Left colon (tissue), 2 donors: ENCODE data around the gene DCANP1. TPM values are rescaled to one million over a fixed set of nuclear protein-coding genes. Genes with fewer than 3 reads are reported as not detected.
"Not testable (repeated sequence)": the region's sequence is repeated elsewhere in the genome, so short reads cannot be mapped to it uniquely, and the experiment has no call there.

ENCODE experiments used
- ATAC-seq: fragments of 200-7000 bp; cut with Tn5 transposase; one replicate; pipeline ENCODE4 v1.9.1; 2020; ENCODE audit warnings: mild to moderate bottlenecking, moderate library complexity
- DNase-seq, 2 donors: peaks; one replicate each; pipeline ENCODE4 v3.0.0-alpha.2; 2020
- intact Hi-C, 2 donors: fragments of 100-400 bp; cut with DNase I in 1 of 2; cut with micrococcal nuclease in 1 of 2; formaldehyde crosslinking; loops; one replicate each; pipeline versions ENCODE4 v1.11.2 to v1.14.0; 2022; cut with DNase I, micrococcal nuclease
- long read RNA-seq: library from polyadenylated mRNA; unstranded; transcript quantifications from one replicate; pipeline ENCODE4 v2.0.0, GENCODE V29; 2021
- total RNA-seq, 2 donors: library from RNA; stranded (reverse); fragmentation: NEBNext Ultra II Directional; extraction: Animal tissue kit (Norgen Biotek cat#: 25700); gene quantifications; one replicate each; pipeline ENCODE4 v1.2.1, GENCODE V29; 2021
- donor health status: DM: no; HTN: no; CAD: no.
- donor health status: DM: yes; HTN: yes; CAD: no.

Gene DCANP1, protein sequence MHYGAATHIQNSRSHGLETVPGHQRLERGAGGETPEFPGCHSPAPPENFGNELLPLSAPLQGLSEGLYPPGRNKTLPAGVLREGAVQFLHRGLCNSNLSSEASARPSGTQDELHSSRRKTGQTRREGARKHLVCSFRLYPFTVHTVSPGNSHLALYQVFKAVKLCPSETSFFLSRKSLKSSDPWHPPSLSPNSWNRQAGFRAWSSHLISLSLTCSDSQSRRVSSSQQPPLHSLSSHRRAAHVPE
- under 1 TPM in 1 of 2 donors, not detected in 1; 0.08 TPM for total RNA-seq
- long read RNA-seq, partial matches to known transcripts = 0 of 1 reads
- long read RNA-seq, other reads (novel, unspliced or antisense) = 0 of 1 reads

DNA sequence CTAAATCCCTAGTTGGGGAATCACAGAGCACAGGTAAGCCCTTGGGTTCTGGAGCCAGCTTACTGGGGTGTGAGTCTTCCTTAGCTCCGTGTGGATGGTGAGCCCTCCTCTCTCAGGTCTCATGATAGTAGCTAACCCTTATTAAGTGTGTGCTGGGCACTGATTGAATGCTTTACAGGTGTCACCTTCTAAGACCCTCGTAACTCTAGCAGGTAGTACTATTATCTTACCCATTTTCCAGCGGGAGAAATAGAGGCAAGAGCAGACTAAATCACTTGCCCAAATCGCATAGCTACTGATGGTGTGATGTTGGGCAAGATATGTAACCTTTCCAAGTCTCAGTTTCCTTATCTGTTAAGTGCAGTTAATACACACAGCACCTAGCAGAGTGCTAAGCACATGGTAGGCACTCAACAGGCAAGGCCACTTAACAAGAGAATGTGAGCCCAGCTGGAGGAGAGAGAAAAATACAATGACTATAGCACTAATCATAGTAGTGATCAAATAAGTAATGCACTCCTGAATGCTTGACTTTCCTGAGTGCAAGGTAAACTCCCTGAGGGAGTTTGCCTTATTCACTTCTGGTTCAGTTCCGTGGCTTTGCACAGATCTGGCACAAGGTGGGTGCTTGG is at the start of gene DCANP1:
TSS of gene DCANP1 (minus strand) at position 51 of the 632 bp plus-strand sequence. CDS start 240 bp downstream, outside the sequence.
- intact Hi-C loops = no loop called here
- DNase-seq (peak in 1 of 2 donors; percentile 8), ATAC-seq (no peak)

GRCh38 chr5:135495531-135495930 is 48.4 kb upstream of the DCANP1 start:
- ATAC-seq, intact Hi-C loops, DNase-seq: not testable (repeated sequence)

DNA sequence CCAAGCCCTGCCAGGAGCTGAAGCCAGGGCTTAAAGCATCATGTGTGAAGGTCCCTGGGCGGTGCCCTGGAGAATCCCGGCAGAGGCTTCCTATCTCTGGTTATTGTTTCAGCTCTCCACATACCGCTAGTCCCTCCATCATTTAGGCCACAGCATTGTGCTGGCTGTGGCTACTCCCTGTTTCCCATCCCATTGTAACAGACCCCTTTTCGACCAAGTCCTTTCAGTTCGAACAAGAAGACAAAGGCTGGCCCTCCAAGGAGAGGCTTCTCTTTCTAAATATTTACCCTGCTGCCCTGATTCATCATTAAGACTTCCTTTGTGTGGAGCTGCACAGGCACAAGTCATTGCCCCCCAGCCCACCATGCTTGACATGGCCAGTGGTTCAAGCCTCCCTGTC is 47.0 kb upstream of the DCANP1 start:
- intact Hi-C loops = no loop called here
- DNase-seq (no peak), ATAC-seq (no peak)

DNA sequence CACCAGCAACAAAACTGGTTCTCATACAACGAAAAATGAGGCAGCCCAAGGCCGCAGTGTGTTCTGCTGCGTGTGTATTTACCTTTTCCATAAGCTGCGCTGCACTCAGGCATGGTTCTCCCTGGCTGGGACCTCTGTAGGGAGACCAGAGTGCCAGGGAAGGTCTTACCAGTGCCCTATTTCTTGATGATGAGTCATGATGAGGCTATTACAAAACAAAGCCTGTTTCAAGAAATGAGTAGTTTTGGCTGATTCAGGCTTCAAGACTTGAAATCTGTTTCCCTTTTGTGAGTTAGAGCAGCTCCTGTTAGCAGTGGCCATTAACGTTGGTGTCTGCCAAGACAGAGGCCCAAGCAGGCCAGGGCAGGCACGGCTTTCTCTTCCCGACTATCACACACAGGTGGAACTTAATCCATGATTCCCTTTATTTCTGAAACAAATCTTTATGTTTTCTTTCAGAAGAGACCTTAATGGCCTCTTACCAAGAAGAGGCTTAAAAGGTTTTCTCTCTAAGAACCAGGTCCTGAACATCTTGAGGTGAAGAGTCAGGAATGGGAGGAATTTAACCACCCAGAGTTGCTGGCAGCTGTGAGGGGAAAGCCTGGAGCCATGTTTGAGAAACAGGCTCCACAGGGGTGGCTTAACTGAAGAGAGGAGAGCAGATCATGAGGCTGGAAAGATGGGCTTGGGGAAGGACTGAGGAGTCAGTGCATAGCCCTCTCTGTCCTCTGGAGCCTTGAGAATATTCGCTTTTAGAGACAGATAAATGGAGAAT is 46.4 kb upstream of the DCANP1 start:
- intact Hi-C loops = no loop called here
- no peak for ATAC-seq

GRCh38 chr5:135492319-135492626 is 45.1 kb upstream of the DCANP1 start:
- intact Hi-C loops = no loop called here
- no peak for ATAC-seq
- no peak for DNase-seq

More for the DNA sequence above, 46.4 kb upstream of the DCANP1 start:
- no peak for DNase-seq

DNA sequence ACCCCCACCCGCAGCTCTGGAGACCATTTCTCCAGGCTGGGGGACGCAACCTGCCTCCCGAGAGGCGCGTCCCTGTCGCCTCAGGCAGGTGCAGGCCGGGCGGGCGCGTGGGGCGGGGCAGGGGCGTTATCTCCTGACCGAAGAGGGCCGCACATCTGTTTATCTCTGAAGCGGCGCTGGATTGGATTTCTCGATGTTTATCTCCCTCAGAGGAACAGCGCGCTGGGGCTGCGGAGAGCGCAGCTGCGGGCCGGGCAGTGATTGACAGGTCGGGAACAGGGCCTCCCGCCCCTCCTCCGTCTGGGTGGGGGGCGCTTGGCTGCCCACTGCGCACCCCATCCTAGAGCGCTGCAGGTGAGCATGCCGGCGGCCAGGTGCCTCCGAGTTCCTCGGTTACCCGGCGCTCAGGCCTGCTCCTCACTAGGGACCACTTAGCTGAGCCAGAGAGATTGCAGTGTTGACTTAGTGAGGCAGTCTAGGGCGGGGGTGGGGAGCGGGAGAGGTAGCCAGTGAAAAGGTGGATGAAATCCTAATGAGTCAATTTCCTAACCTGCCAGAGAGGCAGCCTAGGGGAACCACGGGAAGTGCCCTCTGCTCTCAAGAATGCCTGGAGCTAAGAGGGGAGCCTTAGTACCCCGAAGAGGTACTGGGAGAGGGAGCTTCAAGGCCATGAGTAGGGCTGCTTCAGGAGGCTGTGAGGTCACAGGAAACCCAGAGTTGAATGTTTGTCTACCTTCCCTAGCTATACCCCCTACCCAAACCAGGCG is 44.6 kb upstream of the DCANP1 start:
- DNase-seq = no peak
- no peak for ATAC-seq
- intact Hi-C loops = no loop called here

- ATAC-seq = no peak
- no peak for DNase-seq
- intact Hi-C loops = no loop called here
Observed at GRCh38 chr5:135491038-135491551, 43.9 kb upstream of the DCANP1 start.

- no peak for DNase-seq
- intact Hi-C loops = no loop called here
Observed at GRCh38 chr5:135490245-135491037, 43.3 kb upstream of the DCANP1 start.

GRCh38 chr5:135489466-135490244 is 42.5 kb upstream of the DCANP1 start:
- ATAC-seq = no peak
- intact Hi-C loops = no loop called here
- no peak for DNase-seq

More at GRCh38 chr5:135490245-135491037, 43.3 kb upstream of the DCANP1 start:
- ATAC-seq = no peak

DNA sequence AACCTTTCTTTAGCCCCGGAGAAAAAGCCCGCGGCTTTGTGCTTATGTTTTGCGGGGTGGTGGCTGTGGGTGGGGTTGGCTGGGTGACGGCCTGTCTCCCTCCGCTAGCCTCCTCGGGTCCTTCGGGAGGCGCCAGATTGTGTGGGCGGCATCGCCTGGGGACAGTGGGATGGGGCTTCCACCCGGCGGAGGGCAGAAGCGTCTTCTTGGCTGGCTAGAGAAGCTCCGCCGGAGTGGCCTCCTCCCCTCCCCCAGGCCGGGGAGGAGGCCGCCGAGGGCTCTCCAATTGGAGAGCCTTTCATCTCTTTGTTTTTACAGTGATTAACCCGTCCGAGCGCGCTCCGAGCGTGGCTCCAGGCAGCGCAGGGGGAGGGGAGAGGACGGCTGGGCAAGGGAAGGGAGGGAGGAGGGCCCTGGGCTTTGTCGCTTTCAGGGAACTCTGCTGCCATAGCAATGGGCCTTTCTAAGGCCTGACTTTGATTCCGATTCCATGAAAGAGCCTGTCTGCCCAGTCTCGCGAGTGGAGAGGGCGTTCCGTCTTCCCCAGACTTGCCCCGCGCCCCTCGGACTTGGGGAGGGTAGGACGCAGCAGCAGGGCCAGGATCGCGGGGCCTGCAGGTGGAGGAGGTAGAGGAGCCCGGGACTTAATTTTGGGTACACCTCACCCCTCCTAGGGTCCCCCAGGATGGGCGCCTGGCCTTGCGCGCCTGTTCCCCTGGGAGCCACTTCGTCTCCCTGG is 41.7 kb upstream of the DCANP1 start:
- ATAC-seq = no peak
- intact Hi-C loops = no loop called here
- no peak for DNase-seq

DNA sequence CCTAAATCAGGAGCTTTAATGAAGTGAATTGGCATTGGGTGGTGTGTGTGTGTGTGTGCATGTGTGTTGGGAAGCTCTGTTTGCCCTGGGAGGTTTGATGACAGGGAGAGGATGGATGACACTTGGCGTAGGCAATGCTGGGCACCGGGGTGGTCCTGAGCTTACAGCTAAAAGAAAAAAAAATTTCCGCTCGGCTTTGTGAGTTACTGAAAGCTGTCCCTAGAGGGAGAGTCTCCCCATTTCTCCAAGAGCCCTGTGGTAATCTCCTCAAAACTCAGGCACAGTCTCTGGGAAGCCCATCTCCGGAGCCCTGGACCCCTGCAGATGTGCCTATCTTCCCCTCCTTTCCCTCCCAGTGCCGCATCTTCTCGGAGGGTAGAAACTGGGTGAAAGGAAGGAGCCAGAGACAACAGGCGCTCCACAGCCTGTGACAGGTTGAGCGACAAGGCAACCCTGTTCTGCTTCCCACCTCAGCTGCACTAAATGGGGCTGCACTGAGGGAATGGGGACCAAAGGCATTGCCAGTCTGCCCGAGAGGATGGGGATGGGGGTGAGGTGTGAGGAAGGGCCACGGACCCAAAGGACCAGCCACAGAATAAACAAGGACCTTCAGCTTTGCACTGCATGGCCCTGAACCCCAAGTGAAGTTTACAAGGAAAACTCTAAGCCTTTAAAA is 40.8 kb upstream of the DCANP1 start:
- ATAC-seq (no peak), DNase-seq (no peak)
- intact Hi-C loops = no loop called here

- ATAC-seq (no peak), DNase-seq (no peak)
- intact Hi-C loops = no loop called here
Observed at GRCh38 chr5:135487037-135487395, 39.9 kb upstream of the DCANP1 start.

- DNase-seq (no peak), ATAC-seq (no peak)
- intact Hi-C loops = no loop called here
Observed at GRCh38 chr5:135486131-135487036, 39.2 kb upstream of the DCANP1 start.

DNA sequence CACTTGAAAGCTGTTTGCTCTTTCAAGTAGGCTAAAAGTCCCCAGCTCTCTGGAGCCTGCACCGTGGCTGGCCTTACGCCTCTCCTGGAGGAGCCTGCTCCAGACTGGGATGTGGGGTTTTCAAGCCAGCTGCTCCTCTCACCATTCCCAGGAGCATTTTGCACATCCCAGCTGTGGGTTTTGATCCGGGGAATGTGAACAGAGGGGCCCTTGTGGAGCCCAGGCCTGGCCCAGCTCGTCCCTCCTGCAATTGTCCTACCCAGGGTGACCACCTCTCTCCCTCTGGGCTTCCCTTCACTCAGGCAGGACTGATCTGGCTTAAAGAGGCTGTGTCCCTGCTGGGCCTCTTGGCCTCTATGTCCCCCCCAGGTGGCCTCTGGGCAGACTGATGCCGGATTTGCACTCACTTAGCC is 37.5 kb upstream of the DCANP1 start:
- intact Hi-C loops = no loop called here
- ATAC-seq = no peak
- DNase-seq = no peak

DNA sequence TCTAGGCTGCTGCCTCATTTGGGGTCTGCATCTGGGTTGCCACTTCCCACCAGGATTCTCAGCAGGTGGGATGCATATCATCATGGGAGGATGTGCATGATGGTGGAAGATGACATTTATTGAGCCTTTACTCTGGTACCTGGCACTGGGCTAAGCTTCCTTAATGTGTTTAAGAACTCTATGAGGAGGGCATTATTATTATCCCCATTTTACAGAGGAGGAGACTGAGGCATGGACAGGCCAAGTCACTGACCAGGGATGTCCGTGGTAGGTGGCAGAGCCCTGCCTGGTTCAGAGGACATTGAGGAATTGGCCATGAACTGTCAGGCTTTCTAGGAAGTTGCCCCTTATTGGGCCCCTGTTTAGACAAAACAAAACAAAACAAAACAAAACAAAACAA is 36.1 kb upstream of the DCANP1 start:
- no peak for ATAC-seq
- DNase-seq = no peak
- intact Hi-C loops = no loop called here
